ENCODE measurements around the gene EOLA2. TPM values are rescaled to one million over a fixed set of nuclear protein-coding genes. Genes with fewer than 3 reads are reported as not detected.
"Not testable (repeated sequence)": the region's sequence is repeated elsewhere in the genome, so short reads cannot be mapped to it uniquely, and the experiment has no call there.

EOLA2 gene
- total RNA-seq, 1 experiment from 2014 or later: 35.7 TPM

GRCh38 chrX:149924434-149924833 is 13.9 kb downstream of the EOLA2 start:
- H3K9me3 ChIP-seq (ENCODE audit: low read length); BruUV-seq (replicated peaks); H3K36me3 ChIP-seq (ENCODE audit: low read depth, low read length); H3K79me2 ChIP-seq (ENCODE audit: low read length); H3F3A ChIP-seq (ENCODE audit: low read length, unreplicated experiment); H3K27ac ChIP-seq (ENCODE audit: low read length); CTCF ChIA-PET; DNase-seq; H3K4me3 ChIP-seq (ENCODE audit: low read length); H3K4me2 ChIP-seq (ENCODE audit: low read length); ATAC-seq; intact Hi-C loops (cut with micrococcal nuclease); H3K27me3 ChIP-seq (ENCODE audit: low read length); POLR2A ChIA-PET (ENCODE audit: unreplicated experiment); H2AFZ ChIP-seq (ENCODE audit: low read length); H4K20me1 ChIP-seq (ENCODE audit: low read length); H3K9me2 ChIP-seq (replicated peaks; ENCODE audit: low read length); H3K9ac ChIP-seq (ENCODE audit: low read length); H3K4me1 ChIP-seq (ENCODE audit: insufficient read depth, low read length): not testable (repeated sequence)

GRCh38 chrX:149923836-149924235 is 14.5 kb downstream of the EOLA2 start:
- not testable (repeated sequence) for H2AFZ ChIP-seq (ENCODE audit: low read length)

GRCh38 chrX:149916745-149917392 is 21.4 kb downstream of the EOLA2 start:
- POLR2A ChIA-PET (ENCODE audit: unreplicated experiment): no interaction called here
- TF ChIP-seq CTCF (conservative IDR thresholded peaks at IDR 0.05; ENCODE audit: low read depth, low read length): no peak
- no peak for TF ChIP-seq EZH2 (IDR thresholded peaks at IDR 0.05; ENCODE audit: low read length, unreplicated experiment)
- no peak for TF ChIP-seq EZH2phosphoT487 (IDR thresholded peaks at IDR 0.05; ENCODE audit: borderline replicate concordance, low read length)
- Histone ChIP-seq H3K4me3 (ENCODE audit: low read length) (no peak overlapping the region), H3K4me1 (ENCODE audit: insufficient read depth, low read length) (no peaks in the 10 kb centered on the region), H3K4me2 (ENCODE audit: low read length) (no peak overlapping the region), H3K9ac (ENCODE audit: low read length) (no peak overlapping the region), H4K20me1 (ENCODE audit: low read length) (no peaks in the 10 kb centered on the region), H3F3A (ENCODE audit: low read length, unreplicated experiment) (no peaks in the 10 kb centered on the region), H3K79me2 (ENCODE audit: low read length) (no peaks in the 10 kb centered on the region), H3K27ac (ENCODE audit: low read length) (no peak overlapping the region), H3K9me3 (ENCODE audit: low read length) (no peaks in the 10 kb centered on the region), H2AFZ (ENCODE audit: low read length) (no peak overlapping the region), H3K9me2 (replicated peaks; ENCODE audit: low read length) (no peaks in the 10 kb centered on the region), H3K36me3 (ENCODE audit: low read depth, low read length) (no peaks in the 10 kb centered on the region), H3K27me3 (ENCODE audit: low read length) (no peaks in the 10 kb centered on the region)
- CTCF ChIA-PET: no interaction called here
- ATAC-seq (no peak), DNase-seq (no peak)
- intact Hi-C loops (cut with micrococcal nuclease): no loop called here
- BruUV-seq (replicated peaks): no TSS peak

More at GRCh38 chrX:149923836-149924235, 14.5 kb downstream of the EOLA2 start:
- H3K79me2 ChIP-seq (ENCODE audit: low read length); H3F3A ChIP-seq (ENCODE audit: low read length, unreplicated experiment); H3K9me2 ChIP-seq (replicated peaks; ENCODE audit: low read length); BruUV-seq (replicated peaks); intact Hi-C loops (cut with micrococcal nuclease); H3K9ac ChIP-seq (ENCODE audit: low read length); H3K9me3 ChIP-seq (ENCODE audit: low read length); H3K36me3 ChIP-seq (ENCODE audit: low read depth, low read length); H4K20me1 ChIP-seq (ENCODE audit: low read length); POLR2A ChIA-PET (ENCODE audit: unreplicated experiment); DNase-seq; H3K4me2 ChIP-seq (ENCODE audit: low read length); H3K4me3 ChIP-seq (ENCODE audit: low read length); H3K4me1 ChIP-seq (ENCODE audit: insufficient read depth, low read length); ATAC-seq; H3K27me3 ChIP-seq (ENCODE audit: low read length); H3K27ac ChIP-seq (ENCODE audit: low read length); CTCF ChIA-PET: not testable (repeated sequence)

GRCh38 chrX:149910178-149910695 is 28.1 kb downstream of the EOLA2 start:
- no peaks in the 10 kb centered on the region for H4K20me1 ChIP-seq (ENCODE audit: low read length)
- H3K4me2 ChIP-seq (ENCODE audit: low read length): no peak overlapping the region
- no peaks in the 10 kb centered on the region for H3K9me2 ChIP-seq (replicated peaks; ENCODE audit: low read length)
- H2AFZ ChIP-seq (ENCODE audit: low read length): no peak overlapping the region
- no peaks in the 10 kb centered on the region for H3K4me1 ChIP-seq (ENCODE audit: insufficient read depth, low read length)
- TF ChIP-seq EZH2phosphoT487 (IDR thresholded peaks at IDR 0.05; ENCODE audit: borderline replicate concordance, low read length) (no peak), CTCF (conservative IDR thresholded peaks at IDR 0.05; ENCODE audit: low read depth, low read length) (no peak), EZH2 (IDR thresholded peaks at IDR 0.05; ENCODE audit: low read length, unreplicated experiment) (no peak)
- H3K27ac ChIP-seq (ENCODE audit: low read length): no peak overlapping the region
- ChIA-PET CTCF (no interaction called here), POLR2A (ENCODE audit: unreplicated experiment) (no interaction called here)
- H3K9me3 ChIP-seq (ENCODE audit: low read length): no peaks in the 10 kb centered on the region
- no peak for DNase-seq
- ATAC-seq: no peak
- intact Hi-C loops (cut with micrococcal nuclease): no loop called here
- H3K27me3 ChIP-seq (ENCODE audit: low read length): no peaks in the 10 kb centered on the region
- no peaks in the 10 kb centered on the region for H3K36me3 ChIP-seq (ENCODE audit: low read depth, low read length)
- no peaks in the 10 kb centered on the region for H3K79me2 ChIP-seq (ENCODE audit: low read length)
- H3K9ac ChIP-seq (ENCODE audit: low read length): no peak overlapping the region
- BruUV-seq (replicated peaks): no TSS peak
- H3F3A ChIP-seq (ENCODE audit: low read length, unreplicated experiment): no peaks in the 10 kb centered on the region
- no peak overlapping the region for H3K4me3 ChIP-seq (ENCODE audit: low read length)
